ENCODE results near the gene ZBED1.

Gene ZBED1

GRCh38 chrX:2484721-2485648 lies 15.8 kb downstream of the ZBED1 start:
- TF ChIP-seq TAF1 (IDR thresholded peaks at IDR 0.05; ENCODE audit: borderline replicate concordance, insufficient read depth, low read length), result no peak

DNA sequence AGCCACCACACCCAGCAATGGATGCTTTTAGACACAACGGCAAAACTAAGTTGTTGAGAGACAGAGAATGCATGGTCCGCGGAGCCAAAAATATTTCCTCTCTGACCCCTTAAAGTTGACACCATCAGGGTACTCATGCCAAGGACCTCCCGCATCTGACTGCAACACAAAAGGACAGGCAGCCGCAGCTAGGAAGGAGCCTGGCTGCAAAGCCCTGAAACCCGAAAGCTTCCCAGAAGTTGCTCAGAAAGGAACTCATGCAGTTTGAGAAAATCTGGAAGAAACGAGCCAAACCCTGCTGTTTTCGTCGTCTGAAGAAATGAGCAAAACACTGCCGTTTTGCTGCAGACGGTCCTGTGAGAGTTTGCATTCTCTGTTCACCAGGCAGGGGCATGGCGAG lies 16.5 kb downstream of the ZBED1 start:
- TF ChIP-seq REST (IDR thresholded peaks at IDR 0.05; ENCODE audit: insufficient read depth in 1 of 2, low read depth in 2 of 2, low read length in 2 of 2), result no peak
- no peak for TF ChIP-seq TAF1 (IDR thresholded peaks at IDR 0.05; ENCODE audit: borderline replicate concordance, insufficient read depth, low read length)
- TF ChIP-seq POLR2AphosphoS5 (IDR thresholded peaks at IDR 0.05; ENCODE audit: low read depth, low read length), result no peak
- TF ChIP-seq FOXP2 (optimal IDR thresholded peaks at IDR 0.05; ENCODE audit: borderline replicate concordance, extremely low read depth, extremely low read length, insufficient read depth), result no peak
- TF ChIP-seq SIN3A (IDR thresholded peaks at IDR 0.05; ENCODE audit: borderline replicate concordance, insufficient read depth, low read length), result no peak

GRCh38 chrX:2483398-2484060 lies 17.2 kb downstream of the ZBED1 start:
- TF ChIP-seq POLR2AphosphoS5 (IDR thresholded peaks at IDR 0.05; ENCODE audit: low read depth, low read length) (no peak), SIN3A (IDR thresholded peaks at IDR 0.05; ENCODE audit: borderline replicate concordance, insufficient read depth, low read length) (no peak)

DNA sequence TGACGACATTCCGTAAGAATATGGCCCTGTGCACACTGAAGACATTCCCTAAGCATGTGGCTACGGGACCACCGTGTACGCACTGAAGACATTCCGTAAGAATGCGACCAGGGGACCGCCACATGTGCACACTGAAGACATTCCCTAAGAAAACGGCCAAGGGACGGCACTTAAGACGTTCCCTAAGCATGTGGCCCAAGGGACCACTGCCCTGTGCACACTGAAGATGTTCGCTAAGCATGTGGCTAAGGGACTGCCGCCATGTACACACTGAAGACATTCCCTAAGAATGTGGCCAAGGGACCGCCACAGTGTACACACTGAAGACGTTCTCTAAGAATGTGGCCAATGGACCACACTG lies 21.4 kb downstream of the ZBED1 start:
- TF ChIP-seq REST (IDR thresholded peaks at IDR 0.05; ENCODE audit: insufficient read depth in 1 of 2, low read depth in 2 of 2, low read length in 2 of 2) (no peak), SIN3A (IDR thresholded peaks at IDR 0.05; ENCODE audit: borderline replicate concordance, insufficient read depth, low read length) (no peak), FOXP2 (optimal IDR thresholded peaks at IDR 0.05; ENCODE audit: borderline replicate concordance, extremely low read depth, extremely low read length, insufficient read depth) (no peak)

DNA sequence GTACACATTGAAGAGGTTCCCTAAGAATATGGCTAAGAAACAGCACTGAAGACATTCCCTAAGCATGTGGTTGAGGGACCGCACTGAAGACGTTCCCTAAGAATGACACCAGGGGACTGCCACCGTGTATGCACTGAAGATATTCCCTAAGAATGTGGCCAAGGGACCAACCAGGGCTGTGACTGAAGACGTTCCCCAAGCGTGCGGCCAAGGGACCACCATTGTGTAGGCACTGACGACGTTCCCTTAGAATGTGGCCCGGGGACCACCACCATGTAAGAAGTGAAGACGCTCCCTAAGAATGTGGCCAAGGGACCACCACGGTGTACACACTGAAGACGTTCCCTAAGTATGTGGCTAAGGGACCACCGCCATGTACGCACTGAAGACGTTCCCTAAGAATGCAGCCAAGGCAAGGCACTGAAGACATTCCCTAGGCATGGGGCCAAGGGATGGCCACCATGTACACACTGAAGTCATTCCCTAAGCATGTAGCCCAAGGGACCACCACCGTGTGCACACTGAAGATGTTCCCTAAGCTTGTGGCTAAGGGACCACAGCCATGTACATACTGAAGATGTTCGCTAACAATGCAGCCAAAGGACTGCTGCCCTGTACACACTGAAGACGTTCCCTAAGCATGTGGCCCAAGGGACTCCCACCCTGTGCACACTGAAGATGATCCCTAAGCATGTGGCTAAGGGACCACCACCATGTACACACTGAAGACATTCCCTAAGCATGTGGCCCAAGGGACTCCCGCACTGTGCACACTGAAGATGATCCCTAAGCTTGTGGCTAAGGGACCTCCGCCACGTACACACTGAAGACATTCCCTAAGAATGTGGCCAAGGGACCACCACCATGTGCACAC lies 22.0 kb downstream of the ZBED1 start:
- no peak for TF ChIP-seq FOXP2 (optimal IDR thresholded peaks at IDR 0.05; ENCODE audit: borderline replicate concordance, extremely low read depth, extremely low read length, insufficient read depth)
- no peak for TF ChIP-seq SIN3A (IDR thresholded peaks at IDR 0.05; ENCODE audit: borderline replicate concordance, insufficient read depth, low read length)
- TF ChIP-seq TAF1 (IDR thresholded peaks at IDR 0.05; ENCODE audit: borderline replicate concordance, insufficient read depth, low read length), result no peak
- no peak for TF ChIP-seq POLR2AphosphoS5 (IDR thresholded peaks at IDR 0.05; ENCODE audit: low read depth, low read length)
- TF ChIP-seq REST (IDR thresholded peaks at IDR 0.05; ENCODE audit: insufficient read depth in 1 of 2, low read depth in 2 of 2, low read length in 2 of 2), result no peak
